Adrenal gland (tissue), 12 donors: ENCODE results near the gene TMEM132D. TPM values are rescaled to one million over a fixed set of nuclear protein-coding genes. Genes with fewer than 3 reads are reported as not detected.

Source experiments
- DNase-seq, 7 donors: peaks; one replicate each; pipeline ENCODE4 v3.0.0-alpha.2; 2019 to 2020
- H3K27ac ChIP-seq, 5 donors: fragments of 200-600 bp; sonication (generic) in 4 of 5; 1 replicate in 3 of 5; 2 replicates in 2 of 5; pipeline versions ENCODE4 v1.5.1 to v1.8.0; 2016 to 2020; ENCODE audit warnings: mild to moderate bottlenecking in 1 of 5
- H3K27me3 ChIP-seq: fragments of 200-600 bp; 2 replicates; pipeline ENCODE4 v1.8.0; 2021
- H3K36me3 ChIP-seq, 2 donors: fragments of 200-600 bp; replicated peaks in 1 of 2; 1 replicate in 1 of 2; 2 replicates in 1 of 2; pipeline versions ENCODE4 v1.5.1 to v1.8.0; 2018 to 2022
- H3K4me1 ChIP-seq, 2 donors: fragments of 200-600 bp; replicated peaks in 1 of 2; 1 replicate in 1 of 2; 2 replicates in 1 of 2; pipeline versions ENCODE4 v1.5.1 to v1.8.0; 2018 to 2021
- H3K4me3 ChIP-seq, 4 donors: fragments of 200-600 bp; sonication (generic) in 3 of 4; one replicate each; pipeline ENCODE4 v1.5.1; 2016 to 2018
- H3K9me3 ChIP-seq, 3 donors: fragments of 200-600 bp; sonication (generic) in 1 of 3; replicated peaks in 1 of 3; 1 replicate in 2 of 3; 2 replicates in 1 of 3; pipeline versions ENCODE4 v1.5.1 to v1.8.0; 2016 to 2021
- CTCF ChIP-seq, 6 experiments: fragments of 450-650 bp in 4 of 6; fragments of 200-600 bp in 2 of 6; sonication (generic) in 1 of 6; IDR thresholded peaks; 1 replicate in 5 of 6; 2 replicates in 1 of 6; pipeline versions ENCODE4 v1.5.1 to v1.8.0; 2016 to 2021; ENCODE audit warnings: antibody characterized with exemption in 6 of 6, mild to moderate bottlenecking in 2 of 6, moderate library complexity in 1 of 6
- POLR2A ChIP-seq, 2 donors: fragments of 450-650 bp; IDR thresholded peaks; one replicate each; pipeline ENCODE4 v1.6.1; 2017; ENCODE audit warnings: antibody characterized with exemption in 2 of 2, mild to moderate bottlenecking in 2 of 2, moderate library complexity in 1 of 2
- WGBS, 4 donors: extraction: QIAGEN DNeasy Blood & Tissue Kit in 2 of 4; methylation state at CpG; one replicate each; pipeline versions ENCODE4 v1.1.5 to v1.1.7; 2013 to 2017; 5-methylcytosine and 5-hydroxymethylcytosine counted together
- intact Hi-C, 2 donors: fragments of 100-400 bp; cut with DNase I; formaldehyde crosslinking; loops; one replicate each; pipeline versions ENCODE4 v1.14.1 to v1.15.0; 2022 to 2023
- polyA plus RNA-seq, 3 donors: library from polyadenylated mRNA; stranded (reverse); fragments of 200-250 nt in 2 of 3; fragments of 350-450 nt in 1 of 3; fragmentation: Illumina TruSeq in 1 of 3; extraction: RNeasy Lipid Tissue Mini Kit (QIAGEN cat#74804) in 1 of 3; gene quantifications; one replicate each; pipeline ENCODE4 v1.2.3, GENCODE V29; 2013 to 2014
- total RNA-seq, 9 donors: library from RNA; depleted of rRNA in 4 of 9; stranded (reverse); fragments of >200 nt in 4 of 9; fragments of 120-200 nt in 1 of 9; fragmentation: NEBNext Ultra II Directional in 1 of 9; extraction: Animal tissue kit (Norgen Biotek cat#: 25700) in 1 of 9; gene quantifications; one replicate each; pipeline versions ENCODE4 v1.1.0 to v1.2.4, GENCODE V29; 2013 to 2023
- donor health status: healthy with polysubstance abuse.
- donor health status: Bipolar disorder and iron deficiency.
- donor health status: DM: yes; HTN: yes; CAD: no.
- donor health status: DM: no; HTN: no; CAD: no.
- donor health status: DM: no; HTN: no; CAD: no.
- donor health status: DM: yes; HTN: yes; CAD: no.

TMEM132D gene
- total and polyA plus RNA-seq, 12 donors: 0.03 to 0.83 (median 0.35) TPM; not detected in 8

GRCh38 chr12:129815846-129816245, 88.0 kb downstream of the TMEM132D start:
- intact Hi-C loops: no loop called here
- Histone ChIP-seq H3K9me3 (no peaks in the 10 kb centered on the region), H3K27ac (no peak overlapping the region), H3K36me3 (no peaks in the 10 kb centered on the region), H3K27me3 (no peaks in the 10 kb centered on the region), H3K4me1 (no peaks in the 10 kb centered on the region), H3K4me3 (no peak overlapping the region)
- DNase-seq: no peak
- WGBS, 4 donors: 63 to 73% (median 65%) methylated on average over 8 of the region's 8 CpGs
- TF ChIP-seq CTCF (IDR thresholded peaks at IDR 0.05) (no peak), POLR2A (IDR thresholded peaks at IDR 0.05) (no peak)

- H3K9me3 ChIP-seq: no peaks in the 10 kb centered on the region
- H3K36me3 ChIP-seq: no peaks in the 10 kb centered on the region
- intact Hi-C loops: no loop called here
- TF ChIP-seq POLR2A (IDR thresholded peaks at IDR 0.05): no peak
- TF ChIP-seq CTCF (IDR thresholded peaks at IDR 0.05): no peak
- DNase-seq: no peak
- H3K27ac ChIP-seq: no peak overlapping the region
- WGBS, 4 donors: 60 to 74% (median 67%) methylated on average over 7 of the region's 7 CpGs
- no peak overlapping the region for H3K4me3 ChIP-seq
- no peaks in the 10 kb centered on the region for H3K27me3 ChIP-seq
- no peaks in the 10 kb centered on the region for H3K4me1 ChIP-seq
Observed at GRCh38 chr12:129811963-129812362, 91.9 kb downstream of the TMEM132D start.

- 74 to 87% (median 82%) methylated on average over 11 of the region's 11 CpGs for WGBS, 4 donors
- no peaks in the 10 kb centered on the region for H3K27me3 ChIP-seq
- intact Hi-C loops: no loop called here
- no peaks in the 10 kb centered on the region for H3K4me1 ChIP-seq
- no peak overlapping the region for H3K4me3 ChIP-seq
- H3K36me3 ChIP-seq: no peaks in the 10 kb centered on the region
- no peak for DNase-seq
- no peaks in the 10 kb centered on the region for H3K9me3 ChIP-seq
- TF ChIP-seq CTCF (IDR thresholded peaks at IDR 0.05): no peak
- TF ChIP-seq POLR2A (IDR thresholded peaks at IDR 0.05): no peak
- H3K27ac ChIP-seq: no peak overlapping the region
Observed at GRCh38 chr12:129807136-129807535, 96.7 kb downstream of the TMEM132D start.

GRCh38 chr12:129791396-129791795, 112.4 kb downstream of the TMEM132D start:
- intact Hi-C loops: no loop called here
- H3K4me1 ChIP-seq: no peaks in the 10 kb centered on the region
- no peak overlapping the region for H3K27ac ChIP-seq
- DNase-seq: no peak
- 80 to 90% (median 85%) methylated on average over 5 of the region's 5 CpGs for WGBS, 4 donors
- no peak overlapping the region for H3K4me3 ChIP-seq
- no peaks in the 10 kb centered on the region for H3K36me3 ChIP-seq
- H3K9me3 ChIP-seq: no peaks in the 10 kb centered on the region
- H3K27me3 ChIP-seq: no peaks in the 10 kb centered on the region
- no peak for TF ChIP-seq CTCF (IDR thresholded peaks at IDR 0.05)
- no peak for TF ChIP-seq POLR2A (IDR thresholded peaks at IDR 0.05)
